ENCODE data around the gene HSPA13. TPM values are rescaled to one million over a fixed set of nuclear protein-coding genes. Genes with fewer than 3 reads are reported as not detected.

The HSPA13 gene
- total RNA-seq, 1 donor from 2014 or later = 86.2 TPM

- H3K27ac Mint-ChIP-seq (ENCODE audit: unreplicated experiment) = no peak overlapping the region
- TF ChIP-seq, protein P1, sequence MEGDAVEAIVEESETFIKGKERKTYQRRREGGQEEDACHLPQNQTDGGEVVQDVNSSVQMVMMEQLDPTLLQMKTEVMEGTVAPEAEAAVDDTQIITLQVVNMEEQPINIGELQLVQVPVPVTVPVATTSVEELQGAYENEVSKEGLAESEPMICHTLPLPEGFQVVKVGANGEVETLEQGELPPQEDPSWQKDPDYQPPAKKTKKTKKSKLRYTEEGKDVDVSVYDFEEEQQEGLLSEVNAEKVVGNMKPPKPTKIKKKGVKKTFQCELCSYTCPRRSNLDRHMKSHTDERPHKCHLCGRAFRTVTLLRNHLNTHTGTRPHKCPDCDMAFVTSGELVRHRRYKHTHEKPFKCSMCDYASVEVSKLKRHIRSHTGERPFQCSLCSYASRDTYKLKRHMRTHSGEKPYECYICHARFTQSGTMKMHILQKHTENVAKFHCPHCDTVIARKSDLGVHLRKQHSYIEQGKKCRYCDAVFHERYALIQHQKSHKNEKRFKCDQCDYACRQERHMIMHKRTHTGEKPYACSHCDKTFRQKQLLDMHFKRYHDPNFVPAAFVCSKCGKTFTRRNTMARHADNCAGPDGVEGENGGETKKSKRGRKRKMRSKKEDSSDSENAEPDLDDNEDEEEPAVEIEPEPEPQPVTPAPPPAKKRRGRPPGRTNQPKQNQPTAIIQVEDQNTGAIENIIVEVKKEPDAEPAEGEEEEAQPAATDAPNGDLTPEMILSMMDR (IDR thresholded peaks at IDR 0.05) = peak; percentile 86
- H3K36me3 Mint-ChIP-seq (ENCODE audit: low read depth) = no peaks in the 10 kb centered on the region
- peaks cover 9% of the 10 kb centered on the region for H3K9me3 Mint-ChIP-seq (ENCODE audit: low read depth)
- DNase-seq (ENCODE audit: low spot score) = no peak
- peaks cover 25% of the 10 kb centered on the region for H3K27me3 Mint-ChIP-seq (ENCODE audit: low read depth)
- no peak overlapping the region for H3K4me3 Mint-ChIP-seq (ENCODE audit: unreplicated experiment)
- H3K4me1 Mint-ChIP-seq (ENCODE audit: low read depth) = no peaks in the 10 kb centered on the region
Observed at GRCh38 chr21:14403681-14404318, 20.9 kb upstream of the HSPA13 start.

DNA sequence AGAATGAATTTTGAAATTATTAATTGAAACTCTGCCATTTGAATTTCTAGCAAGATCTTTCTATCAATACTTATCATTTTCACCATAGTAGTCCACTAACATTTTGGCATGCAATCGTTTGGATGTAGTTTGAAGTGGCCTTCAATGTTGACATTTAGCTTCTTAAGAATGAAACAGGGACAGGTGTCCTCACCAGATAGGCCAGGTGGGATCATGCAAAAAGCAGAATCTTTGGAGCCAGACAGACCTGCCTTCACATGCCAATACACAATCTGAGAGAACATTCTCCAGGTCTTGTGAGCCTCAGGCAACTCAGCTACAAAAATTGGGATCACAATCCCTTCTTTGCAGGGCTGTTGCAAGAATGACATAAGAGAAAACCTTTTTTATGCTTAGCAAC is 18.3 kb upstream of the HSPA13 start:
- Mint-ChIP-seq H3K36me3 (ENCODE audit: low read depth) (no peaks in the 10 kb centered on the region), H3K4me3 (ENCODE audit: unreplicated experiment) (no peak overlapping the region), H3K27ac (ENCODE audit: unreplicated experiment) (no peak overlapping the region), H3K27me3 (ENCODE audit: low read depth) (peaks cover 20% of the 10 kb centered on the region), H3K4me1 (ENCODE audit: low read depth) (no peaks in the 10 kb centered on the region), H3K9me3 (ENCODE audit: low read depth) (peaks cover 5% of the 10 kb centered on the region)
- TF ChIP-seq, protein P1 (IDR thresholded peaks at IDR 0.05) = no peak
- no peak for DNase-seq (ENCODE audit: low spot score)

DNA sequence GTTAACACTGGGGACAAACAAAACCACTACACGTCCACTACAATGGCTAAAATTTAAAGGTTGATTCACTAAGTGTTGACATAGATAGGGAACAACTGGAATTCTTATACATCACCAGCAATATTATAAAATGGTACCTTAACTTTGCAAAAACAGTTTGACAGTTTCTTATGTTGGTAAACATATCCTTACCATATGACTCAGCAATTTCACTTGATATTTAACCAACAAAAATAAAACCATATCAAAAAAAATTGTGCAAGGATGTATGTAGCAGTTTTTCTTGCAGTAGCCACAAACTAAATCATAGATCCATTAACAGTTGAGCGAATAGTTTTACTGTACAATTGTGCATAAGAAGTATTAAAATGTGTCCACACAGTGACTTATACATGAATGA is 5.3 kb upstream of the HSPA13 start:
- no peaks in the 10 kb centered on the region for H3K36me3 Mint-ChIP-seq (ENCODE audit: low read depth)
- no peak overlapping the region for H3K27ac Mint-ChIP-seq (ENCODE audit: unreplicated experiment)
- H3K4me3 Mint-ChIP-seq (ENCODE audit: unreplicated experiment) = no peak overlapping the region
- TF ChIP-seq, protein P1 (IDR thresholded peaks at IDR 0.05) = no peak
- no peaks in the 10 kb centered on the region for H3K27me3 Mint-ChIP-seq (ENCODE audit: low read depth)
- no peak for DNase-seq (ENCODE audit: low spot score)
- H3K9me3 Mint-ChIP-seq (ENCODE audit: low read depth) = peaks cover 4% of the 10 kb centered on the region
- peaks cover 9% of the 10 kb centered on the region for H3K4me1 Mint-ChIP-seq (ENCODE audit: low read depth)

DNA sequence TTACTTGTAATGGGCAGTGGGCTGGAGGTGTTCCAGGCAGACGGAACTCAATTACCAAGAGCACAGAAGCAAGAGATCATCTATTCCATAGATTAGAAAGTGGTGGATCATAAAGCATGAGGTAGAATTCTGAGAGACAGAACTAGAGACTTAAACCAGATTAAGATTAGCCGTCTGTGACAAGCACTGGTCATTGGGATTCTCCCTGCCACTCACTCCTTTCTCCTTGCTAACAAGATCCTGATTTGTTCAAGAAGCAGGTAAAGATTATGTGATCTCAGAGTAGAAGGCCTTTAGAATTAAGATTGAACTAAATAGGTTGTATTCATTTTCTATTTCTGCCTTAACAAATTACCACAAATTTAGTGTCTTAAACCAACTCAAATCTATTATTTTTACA is 1.5 kb upstream of the HSPA13 start:
- Mint-ChIP-seq H3K4me3 (ENCODE audit: unreplicated experiment) (peak overlapping the region; percentile 99), H3K27me3 (ENCODE audit: low read depth) (no peaks in the 10 kb centered on the region), H3K9me3 (ENCODE audit: low read depth) (peaks cover 4% of the 10 kb centered on the region), H3K36me3 (ENCODE audit: low read depth) (peaks cover 2% of the 10 kb centered on the region), H3K27ac (ENCODE audit: unreplicated experiment) (no peak overlapping the region), H3K4me1 (ENCODE audit: low read depth) (peaks cover 36% of the 10 kb centered on the region)
- DNase-seq (ENCODE audit: low spot score) = no peak
- TF ChIP-seq, protein P1 (IDR thresholded peaks at IDR 0.05) = no peak

- H3K9me3 Mint-ChIP-seq (ENCODE audit: low read depth) = peaks cover 3% of the 10 kb centered on the region
- no peak for DNase-seq (ENCODE audit: low spot score)
- TF ChIP-seq, protein P1 (IDR thresholded peaks at IDR 0.05) = peak; percentile 15
Observed at GRCh38 chr21:14383596-14384180, 742 bp upstream of the HSPA13 start.

More at GRCh38 chr21:14383596-14384180, 742 bp upstream of the HSPA13 start:
- H3K27me3 Mint-ChIP-seq (ENCODE audit: low read depth) = no peaks in the 10 kb centered on the region
- peaks cover 5% of the 10 kb centered on the region for H3K36me3 Mint-ChIP-seq (ENCODE audit: low read depth)
- H3K4me3 Mint-ChIP-seq (ENCODE audit: unreplicated experiment) = peak overlapping the region; percentile 99
- peaks cover 39% of the 10 kb centered on the region for H3K4me1 Mint-ChIP-seq (ENCODE audit: low read depth)
- peak overlapping the region; percentile 100 for H3K27ac Mint-ChIP-seq (ENCODE audit: unreplicated experiment)

All from chondrocyte (in vitro differentiated cells).